ENCODE data around the gene LRRN2. TPM values are rescaled to one million over a fixed set of nuclear protein-coding genes. Genes with fewer than 3 reads are reported as not detected.

The LRRN2 gene
- total RNA-seq, 4 donors from 2014 or later = 1.8 to 6.4 (median 4.1) TPM

DNA sequence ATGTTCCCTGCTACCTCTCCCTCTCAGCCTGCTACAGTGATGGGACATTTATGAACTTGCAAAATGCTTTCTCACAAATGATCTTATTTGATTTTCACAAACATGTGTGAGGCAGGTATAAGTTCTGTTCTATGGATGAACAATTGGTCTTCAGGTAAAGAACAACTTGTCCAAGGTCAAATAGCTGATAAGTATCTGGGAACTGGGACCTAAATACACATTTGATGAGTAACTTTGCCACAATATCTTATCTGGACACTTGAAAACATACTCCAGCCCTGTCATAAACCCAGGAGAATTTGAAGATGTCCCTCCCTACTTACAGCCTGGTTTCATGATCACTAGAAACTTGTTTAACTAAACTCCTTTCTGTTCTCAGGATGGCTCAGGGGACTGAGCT lies 23.0 kb downstream of the LRRN2 start:
- ATAC-seq (ENCODE audit: low FRiP score) (no peak), DNase-seq (ENCODE audit: low spot score) (no peak)
- no peak for TF ChIP-seq CTCF (IDR thresholded peaks at IDR 0.05)

DNA sequence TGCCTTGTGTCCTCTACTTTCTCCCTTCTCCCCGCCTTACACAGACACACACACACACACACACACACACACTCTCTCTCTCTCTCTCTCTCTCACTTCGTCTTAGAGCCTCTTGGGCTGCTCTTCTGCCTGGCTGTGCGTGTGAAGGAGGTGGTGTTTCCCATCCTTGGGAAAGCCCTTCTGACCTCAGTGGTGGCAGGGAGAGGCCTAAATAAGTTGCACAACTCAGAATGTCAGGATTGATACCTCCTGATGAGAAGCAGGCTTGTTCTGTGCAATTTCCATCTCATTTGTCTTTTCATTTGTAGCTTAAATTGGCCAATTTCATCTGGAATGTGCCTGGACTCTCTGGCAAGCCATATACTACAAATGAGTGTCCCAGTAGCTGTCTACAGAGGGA lies 25.0 kb downstream of the LRRN2 start:
- TF ChIP-seq CTCF (IDR thresholded peaks at IDR 0.05) = no peak
- DNase-seq (ENCODE audit: low spot score) (no peak), ATAC-seq (ENCODE audit: low FRiP score) (peak; percentile 83)

DNA sequence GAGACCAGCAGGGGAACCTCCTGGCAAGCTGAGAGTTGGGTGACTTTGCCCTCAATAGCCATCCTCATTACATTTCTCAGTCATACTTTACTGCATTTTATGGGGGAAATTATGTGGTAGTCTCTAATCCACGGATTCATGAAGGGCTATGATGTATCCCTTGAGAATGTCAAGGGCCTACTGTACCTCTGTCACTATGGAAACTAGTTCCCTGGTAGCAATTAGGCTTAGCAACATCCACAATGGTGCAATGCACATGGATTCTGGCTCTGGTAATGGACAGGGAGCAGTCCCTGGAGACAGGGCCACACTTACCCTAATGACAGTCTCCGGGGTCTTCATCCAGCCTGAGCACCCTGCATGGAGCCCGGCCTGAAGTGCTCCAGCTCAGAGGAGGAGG lies 26.5 kb downstream of the LRRN2 start:
- ATAC-seq (ENCODE audit: low FRiP score) (no peak), DNase-seq (ENCODE audit: low spot score) (no peak)
- no peak for TF ChIP-seq CTCF (IDR thresholded peaks at IDR 0.05)

DNA sequence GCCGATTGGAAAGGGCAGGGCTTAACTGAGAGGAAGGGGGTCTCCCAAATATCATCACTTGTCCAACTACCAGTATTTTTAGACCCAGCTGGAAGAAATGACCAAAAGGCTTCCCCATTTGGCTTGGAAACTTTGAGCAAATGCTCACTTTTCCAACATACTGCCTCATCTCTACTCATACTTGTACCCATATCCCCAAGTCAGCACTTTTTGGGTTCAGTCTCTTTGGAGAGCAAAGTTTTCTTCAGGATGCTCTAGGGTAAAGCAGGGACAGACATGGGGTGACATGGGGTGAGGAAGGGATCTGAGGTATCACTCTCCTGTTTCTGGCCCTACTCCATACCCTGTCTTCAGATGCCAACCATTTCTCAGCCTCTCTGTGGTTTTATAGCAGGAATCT lies 27.2 kb downstream of the LRRN2 start:
- TF ChIP-seq CTCF (IDR thresholded peaks at IDR 0.05) = no peak
- ATAC-seq (ENCODE audit: low FRiP score) = no peak
- DNase-seq (ENCODE audit: low spot score) = no peak

GRCh38 chr1:204653590-204654340 lies 31.8 kb downstream of the LRRN2 start:
- no peak for TF ChIP-seq CTCF (IDR thresholded peaks at IDR 0.05)
- DNase-seq (ENCODE audit: low spot score) (no peak), ATAC-seq (ENCODE audit: low FRiP score) (no peak)

DNA sequence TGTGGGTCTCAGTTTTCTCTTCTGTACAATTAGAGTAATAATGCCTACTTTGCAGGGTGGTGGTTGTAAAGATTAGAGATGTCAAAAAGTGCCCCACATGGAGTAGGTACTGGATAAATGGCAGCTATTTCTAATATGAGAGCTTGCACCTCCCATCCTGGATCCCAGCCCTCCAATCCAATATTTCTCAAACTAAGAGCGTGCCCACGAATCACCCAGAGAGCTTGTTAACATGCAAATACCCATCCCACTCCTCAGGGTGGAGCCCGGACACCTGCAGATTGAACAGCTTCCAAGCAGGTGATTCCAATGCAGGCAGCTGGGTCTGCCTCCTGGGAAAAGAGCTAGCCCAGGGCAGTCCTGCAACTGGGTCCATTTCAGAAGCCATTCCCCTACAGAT lies 33.0 kb downstream of the LRRN2 start:
- DNase-seq (ENCODE audit: low spot score) (no peak), ATAC-seq (ENCODE audit: low FRiP score) (no peak)
- no peak for TF ChIP-seq CTCF (IDR thresholded peaks at IDR 0.05)

GRCh38 chr1:204651843-204652421 lies 33.6 kb downstream of the LRRN2 start:
- no peak for TF ChIP-seq CTCF (IDR thresholded peaks at IDR 0.05)
- ATAC-seq (ENCODE audit: low FRiP score) (no peak), DNase-seq (ENCODE audit: low spot score) (no peak)
